AG04449 (cell line): ENCODE results near the gene DUOX1.

Experiments used
- CTCF ChIA-PET: fragments of 350-600 bp; formaldehyde crosslinking; extraction: SDS; loops from one replicate; lab custom pipeline; 2021; ENCODE audit warnings: antibody characterized with exemption; lab: Yijun Ruan, JAX
- POLR2A ChIA-PET: fragments of 400-600, 350-600 bp; formaldehyde crosslinking; extraction: SDS; loops from one replicate; lab custom pipeline; 2020; ENCODE audit warnings: antibody characterized with exemption, inconsistent platforms; lab: Yijun Ruan, JAX
- DNase-seq: peaks from one replicate; pipeline ENCODE4 v3.0.0-alpha.2; 2010; ENCODE audit warnings: low read depth, low spot score
- H3K4me3 ChIP-seq: 2 replicates; pipeline ENCODE4 v1.5.1; 2011; ENCODE audit warnings: low read depth, mild to moderate bottlenecking, control low read depth, low read length
- CTCF ChIP-seq: IDR thresholded peaks from one replicate; pipeline ENCODE4 v1.5.1; 2011; ENCODE audit warnings: mild to moderate bottlenecking, moderate library complexity, low read length, control low read depth, inconsistent platforms; ENCODE audit not compliant: insufficient read depth; ENCODE audit errors: missing control alignments

The DUOX1 gene

GRCh38 chr15:45118996-45119395 is 10.8 kb upstream of the DUOX1 start:
- POLR2A ChIA-PET = no interaction called here
- DNase-seq = no peak
- CTCF ChIA-PET = interaction anchor here (0.8 to 8.1 kb wide), 25 partner anchors 8 to 283 kb away, joined by 3 to 129 read pairs (median 9); partner anchors contain the start of genes DUOX1, DUOXA1 and SORD

GRCh38 chr15:45120081-45120972 is 9.5 kb upstream of the DUOX1 start:
- ChIA-PET POLR2A (no interaction called here), CTCF (interaction anchor here (1.2 to 8.1 kb wide), 14 partner anchors 8 to 338 kb away, joined by 3 to 129 read pairs (median 5); partner anchors contain the start of genes DUOX1 and DUOXA1)
- no peak overlapping the region for H3K4me3 ChIP-seq
- DNase-seq = no peak
- no peak for TF ChIP-seq CTCF

More at GRCh38 chr15:45118996-45119395, 10.8 kb upstream of the DUOX1 start:
- TF ChIP-seq CTCF = no peak
- H3K4me3 ChIP-seq = no peak overlapping the region

GRCh38 chr15:45121020-45121419 is 8.8 kb upstream of the DUOX1 start:
- no peak overlapping the region for H3K4me3 ChIP-seq
- no peak for TF ChIP-seq CTCF
- POLR2A ChIA-PET = no interaction called here
- DNase-seq = no peak
- CTCF ChIA-PET = interaction anchor here (0.8 to 8.1 kb wide), 19 partner anchors 9 to 337 kb away, joined by 3 to 129 read pairs (median 5); partner anchors contain the start of genes DUOX1, DUOXA1 and SORD

GRCh38 chr15:45121706-45122417 is 7.9 kb upstream of the DUOX1 start:
- ChIA-PET CTCF (interaction anchor here (0.8 to 8.1 kb wide), 21 partner anchors 9 to 336 kb away, joined by 3 to 129 read pairs (median 5); partner anchors contain the start of genes DUOX1, DUOXA1 and SORD), POLR2A (no interaction called here)
- TF ChIP-seq CTCF = no peak
- H3K4me3 ChIP-seq = no peak overlapping the region
- peak; percentile 51 for DNase-seq

GRCh38 chr15:45122719-45123118 is 7.1 kb upstream of the DUOX1 start:
- H3K4me3 ChIP-seq = no peak overlapping the region
- DNase-seq = no peak
- CTCF ChIA-PET = interaction anchor here (0.9 to 8.1 kb wide), 12 partner anchors 9 to 88 kb away, joined by 3 to 129 read pairs (median 5); partner anchors contain the start of genes DUOX1, DUOX2, DUOXA1 and DUOXA2
- POLR2A ChIA-PET = no interaction called here
- no peak for TF ChIP-seq CTCF

- no peak overlapping the region for H3K4me3 ChIP-seq
- no peak for TF ChIP-seq CTCF
- DNase-seq = no peak
- ChIA-PET POLR2A (no interaction called here), CTCF (interaction anchor here (0.9 to 8.1 kb wide), 12 partner anchors 10 to 281 kb away, joined by 3 to 129 read pairs (median 4); partner anchors contain the start of genes DUOX1, DUOX2, DUOXA1 and DUOXA2)
Measured at GRCh38 chr15:45123397-45123796, 6.4 kb upstream of the DUOX1 start.
